Bone marrow (tissue), 2 donors: ENCODE data around the gene TRPM6.
"Not testable (repeated sequence)": the region's sequence is repeated elsewhere in the genome, so short reads cannot be mapped to it uniquely, and the experiment has no call there.

ENCODE experiments used
- DNase-seq, 2 donors: peaks; one replicate each; lab custom pipeline; 2025; lab: John Stamatoyannopoulos, UW

TRPM6 gene

GRCh38 chr9:74887041-74887980, at the start of gene TRPM6:
TRPM6 (minus strand) TSS chr9:74887921; CDS start chr9:74887856, 65 bp downstream.
- peak; percentile 16 to 36 for DNase-seq

GRCh38 chr9:74935008-74935407, 47.3 kb upstream of the TRPM6 start:
- DNase-seq: no peak

GRCh38 chr9:74921737-74922136, 34.0 kb upstream of the TRPM6 start:
- DNase-seq: no peak

- no peak for DNase-seq
Observed at GRCh38 chr9:74920944-74921626, 33.4 kb upstream of the TRPM6 start.

- no peak for DNase-seq
Observed at GRCh38 chr9:74910036-74910435, 22.3 kb upstream of the TRPM6 start.

DNA sequence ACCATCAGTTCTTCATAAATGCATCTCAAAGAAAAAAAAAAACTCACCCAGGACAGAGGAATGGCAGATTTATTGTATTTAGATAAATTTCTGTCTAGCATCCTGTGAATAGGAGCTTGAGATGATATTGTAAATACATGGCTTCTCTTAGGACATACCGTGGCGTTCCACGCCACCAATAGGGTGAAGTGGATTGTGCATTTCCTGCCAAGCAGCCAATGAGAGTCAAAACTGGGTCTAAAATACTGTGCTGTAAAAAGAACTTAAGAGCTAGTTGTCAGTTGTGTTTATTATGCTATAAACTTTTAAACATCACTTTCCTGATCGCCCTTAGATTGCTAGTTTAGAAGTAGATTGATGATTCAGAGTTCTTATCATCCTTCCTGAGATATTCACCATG, 20.9 kb upstream of the TRPM6 start:
- no peak for DNase-seq

DNA sequence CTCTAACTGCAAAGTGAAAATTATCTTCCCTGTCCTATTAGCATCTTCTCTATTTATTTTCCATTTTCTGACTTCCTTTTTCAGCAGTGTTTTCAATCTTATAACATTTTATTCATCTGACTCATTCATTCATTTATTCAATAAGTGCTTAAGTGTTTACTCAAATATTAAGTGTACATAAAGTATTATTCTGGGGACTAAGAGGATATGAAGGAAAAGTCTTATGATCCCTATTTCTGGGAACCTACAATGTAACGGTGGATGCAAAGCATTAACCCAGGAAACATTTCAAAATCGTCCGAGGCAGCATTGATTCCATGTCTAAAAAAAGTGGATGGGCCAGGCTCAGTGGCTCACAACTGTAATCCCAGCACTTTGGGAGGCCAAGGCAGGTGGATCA, 19.4 kb upstream of the TRPM6 start:
- no peak for DNase-seq

- DNase-seq: no peak
Observed at GRCh38 chr9:74901001-74901400, 13.3 kb upstream of the TRPM6 start.

DNA sequence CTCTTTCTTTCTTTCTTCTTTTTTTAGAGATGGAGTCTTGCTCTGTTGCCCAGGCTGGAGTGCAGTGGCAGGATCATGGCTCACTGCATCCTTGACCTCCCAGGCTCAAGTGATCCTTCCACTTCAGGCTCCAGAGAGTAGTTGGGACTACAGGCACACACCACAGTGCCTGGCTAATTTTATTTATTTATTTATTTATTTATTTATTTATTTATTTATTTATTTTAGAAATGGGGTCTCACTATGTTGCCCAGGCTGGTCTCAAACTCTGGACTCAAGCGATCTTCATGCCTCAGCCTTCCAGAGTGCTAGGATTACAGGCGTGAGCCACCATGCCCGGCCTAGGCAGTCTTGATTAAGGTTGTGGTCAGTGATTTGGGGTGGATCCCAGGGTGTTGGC, 728 bp upstream of the TRPM6 start:
- not testable (repeated sequence) for DNase-seq

GRCh38 chr9:74887981-74888370, 255 bp upstream of the TRPM6 start:
- DNase-seq: no peak

GRCh38 chr9:74876382-74876949, 11.3 kb downstream of the TRPM6 start:
- no peak for DNase-seq

GRCh38 chr9:74875656-74876055, 12.1 kb downstream of the TRPM6 start:
- DNase-seq: no peak

- no peak for DNase-seq
Observed at GRCh38 chr9:74874220-74874619, 13.5 kb downstream of the TRPM6 start.

GRCh38 chr9:74872619-74873233, 15.0 kb downstream of the TRPM6 start:
- no peak for DNase-seq

- no peak for DNase-seq
Observed at GRCh38 chr9:74867483-74867882, 20.2 kb downstream of the TRPM6 start.

- no peak for DNase-seq
Observed at GRCh38 chr9:74865177-74865576, 22.5 kb downstream of the TRPM6 start.

DNA sequence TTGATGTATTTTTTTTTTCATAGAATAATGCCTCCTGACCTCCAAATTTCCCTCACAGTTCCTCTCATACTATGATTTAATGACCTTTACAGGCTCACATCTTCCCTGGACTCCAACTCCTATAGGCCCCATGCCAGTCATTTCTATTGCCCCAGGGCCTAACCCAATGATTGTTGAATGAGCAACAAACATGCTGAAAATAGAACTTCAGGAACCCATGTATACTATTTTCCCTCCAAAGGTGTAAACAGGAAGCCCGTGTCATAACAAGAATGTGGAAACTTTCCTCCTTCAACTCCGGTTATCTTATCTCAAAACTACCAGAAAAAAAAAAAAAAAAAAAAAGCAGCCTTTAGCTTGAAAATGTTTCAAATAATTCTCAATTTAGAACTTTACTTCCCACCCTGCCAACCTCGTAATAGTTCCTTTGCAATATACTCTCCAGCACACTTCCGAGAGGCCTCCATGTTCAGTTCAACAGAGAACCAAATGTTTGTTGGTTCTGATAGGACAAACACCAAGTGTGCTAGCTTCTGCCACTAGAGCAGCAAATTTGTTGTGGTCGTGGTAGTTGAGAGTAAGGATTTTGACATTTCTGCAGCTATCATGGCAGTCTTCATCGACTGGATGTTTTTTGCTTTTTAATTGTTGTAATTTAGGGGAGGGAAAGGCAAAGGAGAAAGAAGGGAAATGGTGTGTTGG, 25.8 kb downstream of the TRPM6 start:
- DNase-seq: no peak

DNA sequence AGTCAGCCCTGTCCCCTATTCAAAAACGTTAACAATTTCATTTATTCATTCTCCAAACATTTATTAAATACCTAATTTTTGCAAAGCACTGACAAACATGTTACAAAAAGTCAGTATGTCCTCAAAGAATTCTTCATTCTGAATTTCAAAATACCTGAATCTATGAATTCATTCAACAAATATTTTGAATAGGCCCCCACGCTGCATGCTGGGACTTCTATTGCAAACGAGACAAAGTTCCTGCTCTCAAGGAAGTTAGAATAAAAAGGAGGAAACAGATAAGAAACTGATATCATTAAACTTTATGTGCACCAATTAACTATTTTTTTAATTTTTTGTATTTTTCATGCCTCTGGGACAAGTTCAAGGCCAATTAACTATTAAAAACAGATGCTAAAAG, 26.6 kb downstream of the TRPM6 start:
- DNase-seq: no peak

DNA sequence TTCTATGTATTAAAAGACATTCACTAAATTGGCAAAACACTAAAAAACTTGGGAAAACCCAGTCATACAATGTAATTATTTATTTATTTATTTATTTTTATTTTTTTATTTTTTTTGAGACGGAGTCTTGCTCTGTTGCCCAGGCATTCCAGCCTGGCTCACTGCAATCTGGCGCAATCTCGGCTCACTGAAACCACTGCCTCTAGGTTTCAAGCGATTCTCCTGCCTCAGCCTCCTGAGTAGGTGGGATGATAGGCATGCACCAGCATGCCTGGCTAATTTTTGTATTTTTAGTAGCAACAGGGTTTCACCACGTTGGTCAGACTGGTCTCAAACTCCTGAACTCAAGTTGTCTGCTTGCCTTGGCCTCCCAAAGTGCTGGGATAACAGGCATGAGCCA, 27.5 kb downstream of the TRPM6 start:
- not testable (repeated sequence) for DNase-seq

DNA sequence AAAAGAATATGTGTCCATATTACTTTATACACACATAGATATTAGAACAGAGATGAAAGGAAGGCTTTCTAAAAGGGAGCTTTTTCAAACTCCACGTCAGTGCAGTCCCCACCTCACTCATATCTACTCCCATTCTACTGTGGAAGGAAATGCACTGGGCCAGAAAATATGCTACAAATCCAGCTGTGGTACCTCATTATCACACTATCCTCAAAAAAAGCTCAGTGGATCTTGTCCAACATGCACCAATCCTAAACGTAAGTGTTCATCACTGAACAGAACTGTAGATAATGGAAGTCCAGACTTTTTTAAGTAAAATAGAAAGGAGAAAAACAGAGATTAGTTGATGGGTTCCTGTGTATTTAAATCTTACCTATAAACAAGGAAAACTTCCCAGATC, 27.9 kb downstream of the TRPM6 start:
- DNase-seq: no peak

- no peak for DNase-seq
Observed at GRCh38 chr9:74858751-74859414, 28.8 kb downstream of the TRPM6 start.
